ENCODE data around the gene CRAT.

The CRAT gene

DNA sequence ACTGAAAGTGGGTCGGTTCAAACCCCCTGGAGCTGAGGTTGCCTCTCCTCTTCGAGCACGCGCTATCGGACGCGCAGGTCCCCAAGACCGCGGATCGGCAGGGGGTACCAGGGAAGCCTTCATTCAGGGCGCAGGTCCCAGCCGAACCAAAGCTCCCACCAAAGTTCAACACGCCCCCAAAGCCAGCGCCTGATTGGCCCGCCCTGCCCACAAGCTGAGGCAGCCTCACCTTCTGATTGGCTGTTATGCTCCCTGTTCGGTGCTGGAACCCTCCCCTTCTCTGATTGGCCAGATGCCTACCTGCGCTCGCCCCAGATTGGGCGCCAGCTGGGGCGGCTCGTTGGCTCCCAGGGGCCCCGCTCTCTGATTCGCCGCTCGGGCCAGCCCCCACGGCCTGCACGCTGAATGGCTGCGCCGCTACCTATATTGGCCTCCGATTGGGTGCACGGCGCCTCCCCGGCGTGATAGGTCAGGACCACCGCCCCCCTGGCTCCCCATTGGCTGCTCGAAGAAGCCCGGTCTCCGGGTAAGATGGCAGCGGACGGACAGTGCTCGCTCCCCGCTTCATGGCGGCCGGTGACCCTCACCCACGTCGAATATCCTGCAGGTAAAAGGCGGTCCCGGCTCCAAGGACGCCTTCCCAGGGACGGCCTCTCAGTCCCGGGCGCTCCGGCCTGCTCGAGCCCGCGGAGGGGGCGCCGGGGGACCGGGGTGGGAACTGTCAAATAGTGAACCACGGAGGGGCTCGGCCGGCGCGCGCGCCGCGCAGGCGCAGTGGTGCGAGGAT is 29.8 kb downstream of the CRAT start, which contains the start of gene DOLPP1:
Gene DOLPP1, plus strand, starts transcription at position 511 of the 787 bp plus-strand sequence. Its CDS starts 21 bp downstream, at position 532.
- DNase-seq: peak; percentile 98

DNA sequence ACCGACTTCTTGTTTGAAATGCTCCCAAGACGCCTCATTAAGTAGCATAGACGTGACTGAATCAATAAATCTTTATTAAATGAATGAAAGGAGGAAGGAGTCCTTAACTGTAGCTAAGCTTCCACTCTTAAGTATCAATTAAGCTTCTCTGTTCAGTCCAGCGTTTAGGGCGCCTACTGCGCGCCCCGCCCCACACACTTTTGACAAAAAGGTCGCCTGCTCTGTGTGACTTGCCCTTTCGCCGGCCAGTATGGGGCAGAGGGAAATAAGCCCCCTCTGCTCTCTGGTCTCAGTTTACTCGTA is 30.3 kb downstream of the CRAT start:
- peak; percentile 4 for DNase-seq

DNA sequence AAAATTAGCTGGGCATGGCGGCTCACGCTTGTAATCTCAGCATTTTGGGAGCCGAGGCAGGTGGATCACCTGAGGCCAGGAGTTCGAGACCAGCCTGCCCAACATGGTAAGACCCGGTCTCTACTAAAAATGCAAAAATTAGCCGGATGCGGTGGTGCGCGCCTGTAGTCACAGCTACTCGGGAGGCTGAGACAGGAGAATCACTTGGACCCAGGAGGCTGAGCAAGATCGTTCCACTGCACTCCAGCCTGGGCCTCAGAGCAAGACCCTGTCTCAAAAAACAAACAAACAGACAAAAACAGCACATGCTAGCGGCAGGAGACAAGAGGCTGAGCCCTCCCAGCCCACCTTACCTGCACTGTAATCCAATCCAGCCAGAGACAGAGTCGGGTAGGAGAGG is 30.8 kb downstream of the CRAT start:
- no peak for DNase-seq

DNA sequence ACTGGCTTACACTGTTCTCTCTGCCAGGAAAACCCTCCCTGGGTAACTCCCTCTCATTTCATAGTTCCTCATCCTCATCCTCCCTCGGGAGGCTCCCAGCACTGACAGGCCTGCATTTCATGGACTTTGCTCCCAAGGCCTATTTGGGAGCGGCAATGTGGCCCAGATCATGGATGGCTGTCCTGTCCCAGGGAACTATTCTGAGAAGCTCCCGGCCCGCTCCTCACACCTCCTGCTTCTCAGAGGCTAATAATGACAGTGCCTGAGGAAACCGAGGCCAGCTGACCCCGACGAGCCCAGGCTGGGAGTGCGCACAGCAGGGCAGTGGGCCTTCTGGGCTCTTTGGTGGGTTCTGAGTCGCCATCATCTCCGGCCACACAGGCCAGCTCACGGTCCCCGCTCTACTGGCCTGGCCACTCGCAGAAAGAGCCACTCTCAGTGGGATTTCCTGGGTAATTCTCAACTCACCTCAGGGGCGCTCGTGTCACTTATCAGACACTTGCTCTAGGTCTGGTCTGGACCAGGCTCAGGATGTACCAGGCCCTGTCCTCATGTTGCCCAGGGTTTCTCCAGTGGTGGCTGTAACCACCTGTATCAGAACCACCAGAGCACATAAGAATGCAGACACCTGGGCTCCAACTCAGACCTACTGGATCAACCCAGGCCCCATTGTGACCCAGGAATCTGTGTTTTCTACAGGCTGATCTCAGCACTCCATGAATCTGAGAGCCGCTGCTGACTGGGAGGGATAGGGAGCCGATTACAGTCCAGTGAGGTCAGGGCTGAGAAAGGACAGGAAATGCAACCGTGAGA is 31.7 kb downstream of the CRAT start:
- DNase-seq: no peak

DNA sequence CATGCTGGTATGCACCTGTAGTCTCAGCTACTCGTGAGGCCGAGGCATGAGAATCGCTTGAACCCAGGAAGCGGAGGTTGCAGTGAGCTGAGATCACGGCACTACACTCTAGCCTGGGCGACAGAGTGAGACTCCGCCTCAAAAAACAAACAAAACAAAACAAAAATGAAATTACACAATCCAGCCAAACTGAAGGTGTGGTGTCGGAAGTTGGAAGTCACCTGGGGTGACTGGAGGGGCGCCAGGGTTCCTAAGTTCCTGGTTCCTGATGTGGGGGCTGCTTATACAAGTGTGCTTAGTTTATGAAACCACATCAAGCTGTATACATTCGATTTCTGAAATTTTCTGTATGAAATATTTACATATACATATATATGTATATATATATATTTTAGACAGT is 33.4 kb downstream of the CRAT start:
- no peak for DNase-seq

DNA sequence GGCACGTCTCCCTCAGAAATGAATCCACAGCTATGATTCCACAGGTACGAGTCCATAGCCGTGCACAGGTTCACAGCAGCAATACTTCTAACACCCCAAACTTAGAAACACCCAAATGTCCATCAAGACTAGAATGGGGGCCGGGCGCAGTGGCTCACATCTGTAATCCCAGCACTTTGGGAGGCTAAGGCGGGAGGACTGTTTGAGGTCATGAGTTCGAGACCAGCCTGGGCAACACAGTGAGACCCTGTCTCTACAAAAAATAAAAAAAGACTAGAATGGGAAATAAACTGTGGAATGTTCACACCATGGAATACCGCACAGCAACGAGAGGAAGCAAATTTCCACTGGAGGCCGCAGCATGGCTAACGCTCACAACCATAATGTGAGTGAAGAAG is 34.0 kb downstream of the CRAT start:
- DNase-seq: no peak

DNA sequence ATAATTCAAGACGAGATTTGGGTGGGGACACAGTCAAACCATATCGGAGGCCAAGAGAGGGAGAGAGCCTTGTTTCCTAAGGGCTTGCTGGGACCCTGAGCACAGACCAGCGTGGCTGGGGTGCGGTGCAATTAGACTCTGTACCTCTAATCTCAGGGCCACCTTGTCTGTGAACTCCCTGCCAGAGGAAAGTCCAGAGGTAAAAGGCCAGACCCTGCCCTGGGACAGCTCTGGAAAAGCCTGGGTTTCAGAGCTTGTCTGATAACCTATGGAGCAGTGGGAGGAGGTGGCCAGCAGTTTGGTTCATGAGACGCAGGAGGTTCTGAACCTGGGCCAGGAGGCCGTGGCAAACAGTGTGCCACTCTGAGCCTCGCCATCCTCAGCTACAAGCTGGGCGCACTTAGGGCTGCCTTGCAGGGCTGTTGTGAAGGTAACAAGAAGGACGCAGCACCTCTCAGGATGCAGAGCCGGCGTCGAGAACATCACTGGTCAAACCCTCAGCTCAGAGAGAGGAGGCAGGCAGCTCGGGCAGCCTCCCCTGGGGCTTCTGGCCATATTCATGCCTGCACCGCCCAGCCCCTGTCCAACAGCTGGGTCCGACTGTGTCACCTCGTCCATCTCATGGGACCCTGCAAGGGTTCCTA is 34.5 kb downstream of the CRAT start:
- no peak for DNase-seq

DNA sequence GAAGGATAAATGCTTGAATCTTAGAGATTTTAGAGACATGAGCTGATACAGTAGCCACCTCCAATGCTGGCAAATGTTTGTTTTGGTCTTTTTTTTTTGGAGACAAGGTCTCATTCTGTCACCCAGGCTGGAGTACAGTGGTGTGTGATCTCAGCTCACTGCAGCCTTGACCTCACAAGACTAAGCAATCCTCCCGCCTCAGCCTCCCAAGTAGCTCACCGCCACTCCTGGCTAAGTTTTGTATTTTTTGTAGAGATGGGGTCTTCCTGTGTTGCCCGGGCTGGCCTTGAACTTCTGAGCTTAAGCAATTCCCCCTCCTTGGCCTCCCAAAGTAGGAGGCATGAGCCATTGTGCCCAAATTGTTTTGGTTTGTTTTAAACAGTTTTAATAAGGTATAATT is 36.5 kb downstream of the CRAT start:
- no peak for DNase-seq

DNA sequence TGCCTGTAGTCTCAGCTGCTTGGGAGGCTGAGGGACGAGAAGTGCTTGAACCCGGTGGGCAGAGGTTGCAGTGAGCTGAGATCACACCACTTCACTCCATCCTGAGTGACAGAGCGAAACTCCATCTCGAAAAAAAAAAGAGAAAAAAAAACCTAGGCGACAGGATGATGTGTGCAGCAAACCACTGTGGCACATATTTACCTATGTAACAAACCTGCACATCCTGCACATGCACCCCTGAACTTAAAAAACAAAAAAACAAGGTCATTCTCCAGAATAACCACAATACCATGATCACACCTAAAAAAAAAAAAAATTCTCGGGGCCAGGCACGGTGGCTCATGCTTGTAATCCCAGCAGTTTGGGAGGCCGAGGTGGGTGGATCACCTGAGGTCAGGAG is 37.2 kb downstream of the CRAT start:
- DNase-seq: no peak

DNA sequence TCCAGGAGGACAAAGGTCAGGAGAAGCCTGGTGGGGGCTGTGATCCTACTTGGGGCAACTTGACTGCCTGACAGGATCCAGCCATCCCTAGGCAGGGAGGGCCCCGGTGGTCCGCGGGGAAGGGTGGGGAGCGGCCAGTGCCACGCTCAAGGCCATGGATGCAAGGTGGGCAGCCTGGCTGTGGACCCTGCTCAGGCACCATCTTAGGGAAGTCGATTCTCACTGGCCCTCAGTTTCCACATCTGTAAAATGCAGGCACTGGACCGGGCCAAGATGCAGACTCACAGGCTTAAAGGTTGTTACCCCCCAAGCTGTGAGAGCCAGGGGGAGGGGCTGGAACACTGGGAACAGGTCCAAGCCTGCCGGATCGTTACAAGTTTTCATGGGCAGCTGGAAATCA is 38.4 kb downstream of the CRAT start:
- DNase-seq: no peak

DNA sequence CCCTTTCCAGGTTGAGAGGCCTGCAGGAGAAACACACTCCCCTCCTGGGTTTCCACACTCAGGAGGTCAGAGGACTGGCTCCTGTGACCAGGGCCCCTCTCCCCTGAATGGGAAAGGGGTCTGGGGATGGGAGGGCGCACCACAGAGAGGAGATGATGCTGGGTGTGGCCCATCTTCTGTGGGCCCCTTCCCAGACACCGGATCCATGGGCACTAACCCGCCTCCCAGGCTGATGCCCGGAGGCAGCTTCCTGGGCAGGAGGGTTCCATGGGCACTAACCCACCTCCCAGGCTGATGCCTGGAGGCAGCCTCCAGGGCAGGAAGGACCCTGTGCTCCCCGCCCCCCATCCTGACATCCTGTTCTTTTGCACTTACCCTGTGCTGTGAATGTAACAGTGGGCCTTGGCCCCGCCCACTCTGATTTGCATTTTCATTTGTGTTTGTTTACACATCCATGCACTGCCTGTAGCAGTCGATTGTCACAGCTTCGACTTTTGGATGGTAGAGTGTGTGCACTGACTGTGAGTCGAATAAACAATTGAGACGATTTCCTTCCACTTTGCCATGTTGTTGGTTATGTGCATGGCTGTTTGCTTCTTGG is 39.0 kb downstream of the CRAT start:
- DNase-seq: no peak

DNA sequence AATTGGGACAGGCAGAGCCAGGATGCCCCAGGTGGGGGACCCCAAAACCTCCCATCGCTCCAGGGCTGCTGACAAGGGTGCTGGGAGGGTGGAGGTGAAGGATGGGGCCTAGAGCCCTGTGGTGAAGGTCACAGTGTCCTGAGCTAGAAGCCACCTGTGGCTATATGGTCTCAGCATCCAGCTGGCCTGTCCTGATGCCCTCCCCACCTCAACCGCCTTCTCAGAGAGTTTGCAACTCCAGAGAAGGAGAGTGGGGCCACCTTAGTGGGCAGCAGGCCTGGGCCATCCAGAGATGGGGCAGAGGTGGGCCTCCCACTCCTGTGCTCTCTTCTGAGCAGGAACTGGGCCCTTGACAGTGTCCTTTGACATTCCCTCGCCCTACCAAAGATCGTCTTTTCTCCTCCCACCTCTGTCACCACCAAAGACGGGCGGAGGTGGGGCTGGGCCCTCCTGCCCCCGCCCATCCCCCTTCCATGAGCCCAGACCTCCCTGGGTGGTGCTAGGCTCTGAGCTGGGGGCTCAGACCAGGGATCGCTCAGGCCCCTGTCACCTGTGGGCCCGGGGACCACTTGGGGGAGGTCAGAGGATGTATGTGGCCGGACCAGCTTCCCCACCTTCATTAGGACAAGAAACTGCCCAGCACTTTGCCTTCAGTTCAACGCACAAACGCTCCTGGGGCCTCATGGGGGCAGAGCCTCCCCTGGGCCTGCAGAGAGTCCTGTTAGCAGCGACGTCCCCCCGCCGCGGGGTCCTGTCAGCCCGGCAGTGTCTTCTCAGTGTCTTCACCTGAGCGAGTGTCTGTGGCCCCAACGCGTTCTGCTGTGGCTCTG is 39.7 kb downstream of the CRAT start:
- no peak for DNase-seq

DNA sequence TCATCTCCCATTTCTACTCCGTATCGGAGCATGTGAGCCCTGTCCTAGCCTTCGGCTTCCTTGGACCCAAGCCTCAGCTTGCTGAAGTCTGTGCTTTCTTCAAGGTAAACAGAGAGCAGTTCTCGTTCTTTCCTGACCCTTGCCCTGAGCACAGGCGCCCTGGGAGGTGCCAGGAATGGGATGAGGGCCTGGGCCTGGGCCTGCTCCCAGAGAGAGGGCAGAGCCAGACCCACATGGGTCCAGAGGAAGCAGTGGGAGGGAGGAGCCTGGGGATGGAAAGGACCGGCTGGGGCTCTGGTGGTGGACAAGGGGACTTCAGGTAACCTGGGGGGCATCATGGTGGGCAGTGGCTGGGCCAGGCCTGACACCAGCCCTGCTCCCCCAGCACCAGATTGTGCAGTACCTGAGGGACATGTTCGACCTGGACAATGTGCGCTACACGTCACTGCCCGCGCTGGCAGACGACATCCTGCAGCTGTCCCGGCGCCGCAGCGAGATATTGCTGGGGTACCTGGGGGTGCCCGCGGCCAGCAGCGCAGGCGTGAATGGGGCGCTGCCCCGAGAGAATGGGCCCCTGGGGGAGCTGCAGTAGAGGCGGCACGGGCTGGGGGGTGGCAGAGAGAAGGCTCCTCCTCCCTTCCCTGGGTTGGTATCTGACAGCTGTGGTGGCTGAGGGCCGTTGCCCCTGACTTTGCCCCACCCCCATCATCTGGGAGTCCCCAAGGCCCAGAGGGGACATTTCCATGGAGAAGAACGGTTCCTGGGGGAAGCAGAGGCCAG is 40.5 kb downstream of the CRAT start:
- DNase-seq: no peak

DNA sequence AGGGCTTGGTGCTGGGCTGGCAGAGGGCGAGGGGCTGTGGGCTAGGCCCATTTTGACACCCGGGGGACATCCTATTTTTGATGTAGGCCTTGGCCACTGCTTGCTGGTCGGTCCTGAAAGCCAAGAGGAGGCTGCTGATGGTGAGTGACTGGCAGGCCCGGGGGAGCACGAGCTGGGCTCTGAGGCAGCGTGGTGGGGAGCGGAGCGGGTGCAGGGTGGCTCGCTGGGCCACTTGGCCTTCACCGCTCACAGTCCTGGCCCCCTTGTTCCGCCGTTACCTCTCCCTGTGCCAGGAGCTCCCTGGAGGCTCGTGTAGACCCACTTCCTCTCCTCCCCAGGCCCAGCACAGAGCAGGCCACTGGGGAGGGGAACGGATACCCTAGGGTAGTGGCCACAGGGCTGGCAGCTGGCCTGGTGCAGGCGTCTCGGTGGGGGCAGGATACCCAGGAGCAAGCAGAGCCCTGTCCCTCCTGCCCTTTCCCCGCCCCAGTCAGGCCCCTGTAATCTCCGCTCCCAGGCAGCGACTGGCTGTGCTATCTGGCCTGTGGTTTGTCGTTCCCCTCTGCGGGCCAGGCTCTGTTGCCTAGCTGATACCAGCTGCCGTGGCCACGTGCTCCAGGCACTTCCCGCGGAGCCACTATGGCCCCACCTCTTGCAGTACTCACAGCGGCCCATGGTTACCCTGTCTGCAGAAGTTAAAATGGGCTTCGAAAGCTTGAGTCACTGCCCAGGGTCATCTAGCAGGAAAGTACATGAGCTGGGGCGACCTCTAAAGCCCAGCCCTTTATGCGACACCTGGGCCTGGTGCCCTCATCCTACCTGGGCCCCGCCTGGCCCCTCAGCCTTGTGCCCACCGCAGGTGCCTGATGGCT is 41.4 kb downstream of the CRAT start:
- no peak for DNase-seq

DNA sequence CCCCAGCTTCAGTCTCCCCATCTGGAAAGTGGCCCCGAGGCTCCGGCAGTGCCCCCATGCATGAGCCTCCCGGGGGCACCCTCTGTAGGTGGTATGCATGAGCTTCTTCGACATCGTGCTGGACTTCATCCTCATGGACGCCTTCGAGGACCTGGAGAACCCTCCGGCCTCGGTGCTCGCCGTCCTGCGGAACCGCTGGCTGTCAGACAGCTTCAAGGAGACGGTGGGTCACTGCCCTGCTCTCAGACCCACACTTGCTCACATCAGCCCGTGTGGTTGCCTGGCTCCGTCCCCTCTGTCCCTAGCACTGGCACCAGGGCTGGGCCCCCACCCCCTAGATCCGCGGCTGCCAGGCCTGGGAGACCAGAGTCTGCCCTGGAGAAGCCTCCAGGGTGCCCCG is 42.5 kb downstream of the CRAT start:
- DNase-seq: no peak

DNA sequence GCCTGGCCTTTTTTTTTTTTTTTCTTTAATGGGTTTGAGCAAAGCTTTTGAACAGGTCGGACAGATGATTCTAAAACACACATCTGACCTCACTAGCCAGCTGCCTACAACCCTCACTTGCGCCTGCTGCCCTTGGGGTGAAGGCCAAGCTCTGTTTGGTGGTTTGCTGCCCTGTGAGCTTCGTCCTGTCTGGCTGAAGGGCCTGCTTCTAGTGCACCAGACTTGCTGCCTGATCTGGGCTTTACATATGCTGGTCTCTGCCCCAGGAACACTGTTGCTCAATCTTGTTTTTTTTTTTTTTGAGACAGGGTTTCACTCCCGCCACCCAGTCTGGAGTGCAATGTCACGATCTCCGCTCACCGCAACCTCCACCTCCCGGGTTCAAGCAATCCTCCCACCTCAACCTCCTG is 46.1 kb downstream of the CRAT start:
- DNase-seq: no peak

DNA sequence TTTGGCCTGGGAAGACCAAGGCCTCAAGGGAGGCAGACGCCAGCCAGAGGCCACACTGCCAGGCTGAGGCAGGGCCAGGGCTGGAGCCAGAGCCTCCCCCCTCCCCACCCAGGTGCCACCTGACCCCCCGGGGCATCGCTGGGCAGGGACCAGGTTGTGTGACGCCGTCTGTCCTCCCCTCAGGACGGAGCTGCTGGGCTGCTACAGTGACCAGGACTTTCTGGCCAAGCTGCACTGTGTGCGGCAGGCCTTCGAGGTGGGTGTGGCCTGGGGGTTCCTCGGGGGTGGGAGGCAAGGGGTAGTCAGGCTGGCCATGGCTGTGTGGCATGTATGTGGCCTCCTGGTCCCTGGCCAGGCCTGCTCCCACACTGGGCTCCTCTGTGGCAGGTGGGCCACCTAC is 47.5 kb downstream of the CRAT start:
- no peak for DNase-seq

DNA sequence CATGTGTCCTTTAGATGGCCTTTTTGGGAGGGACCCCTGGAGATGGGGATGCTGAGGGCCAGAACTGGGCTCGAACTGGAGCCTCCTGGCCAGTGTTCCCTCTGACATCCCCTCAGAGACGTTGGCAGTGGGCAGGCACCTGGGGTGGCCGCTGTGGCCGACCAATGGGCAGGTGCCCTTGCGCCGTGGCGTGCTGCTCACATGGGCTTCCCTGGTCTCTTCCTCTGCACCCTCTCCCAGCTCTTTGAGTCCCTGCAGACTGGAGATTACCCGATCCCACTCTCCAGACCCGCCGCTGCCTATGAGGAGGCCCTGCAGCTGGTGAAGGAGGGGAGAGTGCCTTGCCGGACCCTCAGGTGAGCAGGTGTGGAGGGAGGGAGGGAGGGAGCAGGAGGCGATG is 49.6 kb downstream of the CRAT start:
- no peak for DNase-seq

DNA sequence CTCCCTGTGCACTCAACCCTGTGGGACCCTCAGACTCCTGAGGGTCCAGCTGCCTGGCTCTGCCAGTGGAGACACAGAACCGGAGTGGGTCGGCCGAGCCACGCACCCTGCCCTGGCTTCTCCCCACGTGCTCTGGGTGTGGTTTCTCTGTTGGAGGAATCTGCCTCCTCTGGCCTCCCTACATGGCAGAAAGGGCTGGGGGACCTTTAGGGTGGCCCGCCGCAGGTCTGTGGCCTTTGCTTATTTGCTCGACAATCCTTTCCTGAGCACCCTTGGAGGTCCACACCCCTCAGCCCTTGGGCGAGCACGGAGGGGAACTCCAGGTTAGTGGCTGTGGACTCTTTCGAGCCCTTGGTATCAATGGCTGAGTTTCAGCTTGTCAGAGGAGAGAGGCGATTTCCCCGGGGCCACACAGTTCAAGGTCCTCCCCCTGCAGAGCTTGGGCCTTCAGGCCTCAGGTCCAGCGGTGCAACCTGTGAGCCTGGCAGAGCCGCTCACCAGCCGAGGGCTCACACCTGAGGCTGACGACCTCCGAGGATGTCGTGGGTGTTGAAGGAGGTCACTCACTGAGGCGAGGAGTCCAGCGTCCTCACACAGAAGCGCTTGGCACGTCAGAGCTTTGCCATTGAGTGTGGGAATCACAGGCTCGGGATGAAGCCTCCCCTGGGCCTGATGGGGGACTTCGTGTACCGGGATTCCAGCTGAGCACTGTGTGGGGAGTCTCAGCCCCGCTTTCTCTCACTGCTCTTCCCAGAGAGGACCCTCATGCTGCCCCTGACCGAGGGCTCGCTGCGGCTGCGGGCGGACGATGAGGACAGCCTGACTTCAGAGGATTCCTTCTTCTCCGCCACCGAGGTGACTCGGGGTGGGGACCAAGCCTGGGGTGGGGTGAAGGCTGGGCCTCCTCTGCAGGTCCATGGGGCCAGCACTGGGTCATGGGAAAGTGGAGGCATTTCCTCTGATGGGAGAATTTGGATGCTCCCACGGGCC is 50.5 kb downstream of the CRAT start:
- no peak for DNase-seq
